ENCODE measurements around the gene TSHZ2. TPM values are rescaled to one million over a fixed set of nuclear protein-coding genes. Genes with fewer than 3 reads are reported as not detected.

The TSHZ2 gene
- total and polyA plus RNA-seq, 2 donors (not counting 3 experiments of a cell fraction or from before 2014, with no cell fraction given): not detected

GRCh38 chr20:53076668-53077067 lies 104.5 kb downstream of the TSHZ2 start:
- dilution Hi-C loops (cut with MboI; ENCODE audit: extremely low pct_ligation_motif_present, low sequenced_read_pairs) (no loop called here), intact Hi-C loops (cut with micrococcal nuclease) (loop anchor here (1.0 to 5.0 kb wide), 2 partner anchors 586 to 866 kb away; no protein-coding TSS in a partner anchor)
- no peaks in the 10 kb centered on the region for H3K9me3 ChIP-seq (replicated peaks; ENCODE audit: control insufficient read depth, insufficient read depth, low read length)
- TF ChIP-seq POLR2AphosphoS5 (IDR thresholded peaks at IDR 0.05; ENCODE audit: insufficient read depth, low read depth, low read length) (no peak), JUN (IDR thresholded peaks at IDR 0.05; ENCODE audit: borderline replicate concordance, insufficient read depth, insufficient read length, low read depth) (no peak), POLR2A (IDR thresholded peaks at IDR 0.05; ENCODE audit: low read depth, low read length) (no peak), FOS (IDR thresholded peaks at IDR 0.05; ENCODE audit: borderline replicate concordance, insufficient read depth, low read length) (no peak), CTCF (IDR thresholded peaks at IDR 0.05; ENCODE audit: extremely low read depth in 1 of 2, insufficient read depth in 1 of 2, low read depth in 1 of 2, low read length in 2 of 2) (no peak)
- TF ChIP-seq, protein P1, sequence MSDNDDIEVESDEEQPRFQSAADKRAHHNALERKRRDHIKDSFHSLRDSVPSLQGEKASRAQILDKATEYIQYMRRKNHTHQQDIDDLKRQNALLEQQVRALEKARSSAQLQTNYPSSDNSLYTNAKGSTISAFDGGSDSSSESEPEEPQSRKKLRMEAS (IDR thresholded peaks at IDR 0.05; ENCODE audit: insufficient read depth, insufficient read length): no peak
- no peaks in the 10 kb centered on the region for H3K79me2 ChIP-seq (ENCODE audit: control insufficient read depth, insufficient read depth, low read length)
- ChIA-PET CTCF (no interaction called here), POLR2A (no interaction called here)
- H3K36me3 ChIP-seq (ENCODE audit: control insufficient read depth in 2 of 2, extremely low read depth in 1 of 2, insufficient read depth in 2 of 2, low read length in 2 of 2): no peaks in the 10 kb centered on the region
- no peak overlapping the region for H2AFZ ChIP-seq (ENCODE audit: low read depth, low read length)
- H3K4me3 ChIP-seq (replicated peaks in 1 of 3; ENCODE audit: insufficient read depth in 1 of 3, low read depth in 1 of 3, low read length in 3 of 3): no peak overlapping the region
- H4K20me1 ChIP-seq (replicated peaks; ENCODE audit: control insufficient read depth, extremely low read depth, insufficient read depth, low read length): no peaks in the 10 kb centered on the region
- H3K9ac ChIP-seq (replicated peaks; ENCODE audit: extremely low read depth, insufficient read depth, low read length): no peak overlapping the region
- no peak for DNase-seq (ENCODE audit: low read depth, low spot score)
- no peak overlapping the region for H3K4me2 ChIP-seq (ENCODE audit: insufficient read depth, low read length)
- H3K4me1 ChIP-seq (ENCODE audit: control insufficient read depth, extremely low read depth, insufficient read depth, low read length): peaks cover 32% of the 10 kb centered on the region
- FAIRE-seq: no peak
- no peak overlapping the region for H3K27ac ChIP-seq (ENCODE audit: insufficient read depth, low read depth, low read length)
- BruUV-seq (replicated peaks): no TSS peak
- H3K9me1 ChIP-seq (replicated peaks; ENCODE audit: control insufficient read depth, extremely low read depth, insufficient read depth, low read length): no peaks in the 10 kb centered on the region
- H3K27me3 ChIP-seq (ENCODE audit: control insufficient read depth in 2 of 2, insufficient read depth in 2 of 2, low read length in 2 of 2): no peaks in the 10 kb centered on the region
